ENCODE measurements around the gene BRD4. TPM values are rescaled to one million over a fixed set of nuclear protein-coding genes. Genes with fewer than 3 reads are reported as not detected.
A peak's percentile ranks its signal among the peaks of the same experiment; 100 is the strongest.

BRD4 gene
- total RNA-seq, 4 donors from 2014 or later, result 64.8 to 83.2 (median 73.9) TPM

GRCh38 chr19:15249972-15250639 is 82.2 kb downstream of the BRD4 start:
- no peaks in the 10 kb centered on the region for H3K27me3 ChIP-seq
- no peaks in the 10 kb centered on the region for H3K9me3 ChIP-seq
- peak overlapping the region; percentile 84 to 96 (median 90) for H3K27ac ChIP-seq
- ATAC-seq (peak in 1 of 2 donors; percentile 0), DNase-seq (peak in 1 of 2 donors; percentile 55)
- no peak for TF ChIP-seq POLR2A (IDR thresholded peaks at IDR 0.05)
- TF ChIP-seq, protein P1, sequence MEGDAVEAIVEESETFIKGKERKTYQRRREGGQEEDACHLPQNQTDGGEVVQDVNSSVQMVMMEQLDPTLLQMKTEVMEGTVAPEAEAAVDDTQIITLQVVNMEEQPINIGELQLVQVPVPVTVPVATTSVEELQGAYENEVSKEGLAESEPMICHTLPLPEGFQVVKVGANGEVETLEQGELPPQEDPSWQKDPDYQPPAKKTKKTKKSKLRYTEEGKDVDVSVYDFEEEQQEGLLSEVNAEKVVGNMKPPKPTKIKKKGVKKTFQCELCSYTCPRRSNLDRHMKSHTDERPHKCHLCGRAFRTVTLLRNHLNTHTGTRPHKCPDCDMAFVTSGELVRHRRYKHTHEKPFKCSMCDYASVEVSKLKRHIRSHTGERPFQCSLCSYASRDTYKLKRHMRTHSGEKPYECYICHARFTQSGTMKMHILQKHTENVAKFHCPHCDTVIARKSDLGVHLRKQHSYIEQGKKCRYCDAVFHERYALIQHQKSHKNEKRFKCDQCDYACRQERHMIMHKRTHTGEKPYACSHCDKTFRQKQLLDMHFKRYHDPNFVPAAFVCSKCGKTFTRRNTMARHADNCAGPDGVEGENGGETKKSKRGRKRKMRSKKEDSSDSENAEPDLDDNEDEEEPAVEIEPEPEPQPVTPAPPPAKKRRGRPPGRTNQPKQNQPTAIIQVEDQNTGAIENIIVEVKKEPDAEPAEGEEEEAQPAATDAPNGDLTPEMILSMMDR (IDR thresholded peaks at IDR 0.05 in 4 of 5, conservative IDR thresholded peaks at IDR 0.05 in 1 of 5), result no peak
- peak overlapping the region in 1 of 4 donors; percentile 24 for H3K4me3 ChIP-seq
- intact Hi-C loops (cut with DNase I; ENCODE audit: low total_unique reads), result loop anchor here (2.0 to 5.0 kb wide), 4 partner anchors 31 to 197 kb away; partner anchors contain the start of genes AKAP8 and WIZ
- H3K4me1 ChIP-seq, result peaks cover 78 to 89% of the 10 kb centered on the region in 2 donors
- H3K36me3 ChIP-seq, result peaks cover 0 to 29% of the 10 kb centered on the region in 2 donors
- in situ Hi-C loops (cut with MboI; ENCODE audit: low sequenced_read_pairs in 4 of 4), result loop anchor here in 2 of 4 donors (25.0 kb wide), 2 partner anchors 112 to 187 kb away; partner anchors contain the start of gene WIZ (in 2 of the 2)

DNA sequence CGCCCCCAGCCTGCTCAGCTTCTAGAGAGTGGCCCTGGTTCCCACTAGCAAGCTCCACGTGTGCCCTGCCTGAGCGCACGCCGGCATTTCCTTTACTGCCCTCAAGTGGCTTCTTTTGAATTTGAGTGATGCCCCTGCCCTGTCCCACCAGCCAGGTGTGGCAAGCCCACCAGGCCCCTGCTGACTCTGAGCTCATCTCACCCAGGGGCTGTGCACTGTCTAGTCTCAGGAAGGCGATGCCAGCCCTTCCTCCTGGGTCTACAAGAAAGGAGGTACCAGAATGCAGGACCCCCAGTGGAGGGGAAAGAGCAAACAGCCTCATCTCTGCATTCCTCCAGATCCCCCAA is 82.8 kb downstream of the BRD4 start:
- TF ChIP-seq, protein P1 (IDR thresholded peaks at IDR 0.05 in 4 of 5, conservative IDR thresholded peaks at IDR 0.05 in 1 of 5), result peak in 1 of 5 experiments; percentile 14
- TF ChIP-seq POLR2A (IDR thresholded peaks at IDR 0.05), result no peak

DNA sequence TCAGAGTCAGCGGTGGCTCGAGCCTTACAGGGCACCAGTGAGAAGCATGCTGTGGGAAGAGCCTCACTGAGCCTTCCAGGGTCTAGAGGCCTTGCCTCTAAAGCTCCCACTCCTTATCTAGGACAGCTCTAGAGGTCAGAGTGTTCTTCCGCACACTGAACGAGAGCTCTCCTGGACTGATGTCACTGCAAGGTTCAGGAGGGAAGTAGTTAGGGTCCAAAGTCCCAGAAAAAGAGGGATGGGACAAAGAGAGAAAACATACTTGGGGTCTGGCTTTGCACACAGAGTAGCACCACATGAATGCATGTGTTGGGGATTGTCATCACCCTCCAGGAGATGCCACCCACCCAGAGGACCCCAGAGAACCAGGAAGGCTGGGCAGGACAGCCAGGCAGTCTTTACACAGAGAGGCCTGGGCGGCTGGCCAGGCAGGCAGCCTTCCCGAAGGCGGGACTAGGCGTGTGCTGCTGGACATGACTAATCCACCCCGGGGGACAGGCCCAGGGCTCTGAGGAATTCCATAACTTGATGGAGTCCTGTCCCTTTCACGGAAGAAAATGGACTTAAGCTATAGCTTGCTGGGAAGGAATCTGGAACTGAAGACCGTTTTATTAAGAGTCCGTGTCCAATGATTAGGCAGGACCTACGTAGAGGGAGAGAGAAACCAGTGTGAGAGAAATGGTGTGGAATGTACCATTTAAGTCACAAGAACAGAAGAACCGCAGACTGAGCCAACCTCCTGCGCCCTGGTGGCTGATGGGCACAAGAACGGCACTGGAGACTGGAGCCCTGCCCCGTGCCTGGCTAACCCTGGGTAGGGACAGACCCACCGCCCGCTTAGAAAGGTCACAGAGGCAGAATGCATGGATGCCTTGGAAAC is 83.5 kb downstream of the BRD4 start:
- peak overlapping the region; percentile 84 to 96 (median 90) for H3K27ac ChIP-seq
- H3K36me3 ChIP-seq, result peaks cover 0 to 24% of the 10 kb centered on the region in 2 donors
- no peaks in the 10 kb centered on the region for H3K27me3 ChIP-seq
- ATAC-seq, result peak; percentile 32 to 40
- peak overlapping the region in 2 of 4 donors; percentile 1 to 4 for H3K4me3 ChIP-seq
- in situ Hi-C loops (cut with MboI; ENCODE audit: low sequenced_read_pairs in 4 of 4) (no loop called here), intact Hi-C loops (cut with DNase I; ENCODE audit: low total_unique reads) (no loop called here)
- DNase-seq, result peak; percentile 77 to 85
- TF ChIP-seq POLR2A (IDR thresholded peaks at IDR 0.05), result no peak
- TF ChIP-seq, protein P1 (IDR thresholded peaks at IDR 0.05 in 4 of 5, conservative IDR thresholded peaks at IDR 0.05 in 1 of 5), result no peak
- peaks cover 76 to 90% of the 10 kb centered on the region in 2 donors for H3K4me1 ChIP-seq
- H3K9me3 ChIP-seq, result no peaks in the 10 kb centered on the region

More for the DNA sequence above, 82.8 kb downstream of the BRD4 start:
- Histone ChIP-seq H3K36me3 (peaks cover 0 to 24% of the 10 kb centered on the region in 2 donors), H3K27ac (peak overlapping the region; percentile 84 to 96 (median 90)), H3K4me3 (peak overlapping the region in 2 of 4 donors; percentile 1 to 4), H3K4me1 (peaks cover 78 to 91% of the 10 kb centered on the region in 2 donors), H3K9me3 (no peaks in the 10 kb centered on the region), H3K27me3 (no peaks in the 10 kb centered on the region)
- in situ Hi-C loops (cut with MboI; ENCODE audit: low sequenced_read_pairs in 4 of 4) (no loop called here), intact Hi-C loops (cut with DNase I; ENCODE audit: low total_unique reads) (no loop called here)
- DNase-seq (no peak), ATAC-seq (no peak)

DNA sequence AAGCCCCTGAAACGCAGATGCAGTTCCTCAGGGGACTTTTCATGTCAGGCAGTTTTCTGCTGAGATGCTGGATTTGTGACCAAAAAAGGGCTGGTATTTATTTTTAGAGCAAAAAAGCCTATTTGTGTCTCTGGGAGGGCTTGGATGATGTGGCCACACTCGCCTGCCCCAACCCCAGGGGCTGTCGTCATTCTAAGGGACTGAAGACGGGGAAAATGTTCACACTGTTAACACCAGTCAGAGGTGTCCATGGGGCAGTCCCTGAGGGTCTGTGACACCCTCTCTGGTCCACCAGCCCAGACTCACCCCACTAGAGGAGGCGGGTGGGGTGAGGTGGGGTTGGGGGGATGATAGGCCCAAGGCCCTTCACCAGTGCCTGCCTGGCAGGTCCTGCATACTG is 84.2 kb downstream of the BRD4 start:
- DNase-seq (no peak), ATAC-seq (no peak)
- no peak overlapping the region for H3K4me3 ChIP-seq
- in situ Hi-C loops (cut with MboI; ENCODE audit: low sequenced_read_pairs in 4 of 4), result no loop called here
- H3K27ac ChIP-seq, result peak overlapping the region; percentile 84 to 96 (median 90)
- TF ChIP-seq, protein P1 (IDR thresholded peaks at IDR 0.05 in 4 of 5, conservative IDR thresholded peaks at IDR 0.05 in 1 of 5), result no peak
- TF ChIP-seq POLR2A (IDR thresholded peaks at IDR 0.05), result no peak
- intact Hi-C loops (cut with DNase I; ENCODE audit: low total_unique reads), result no loop called here
- H3K27me3 ChIP-seq, result no peaks in the 10 kb centered on the region
- peaks cover 68 to 82% of the 10 kb centered on the region in 2 donors for H3K4me1 ChIP-seq
- H3K9me3 ChIP-seq, result no peaks in the 10 kb centered on the region
- peaks cover 0 to 24% of the 10 kb centered on the region in 2 donors for H3K36me3 ChIP-seq

Data from gastrocnemius medialis (tissue), 4 donors.